NCI-H748 (cell line): ENCODE results near the gene ACBD7.

Source experiments
- DNase-seq: peaks from one replicate; lab custom pipeline; 2025; ENCODE audit not compliant: unreplicated experiment; lab: John Stamatoyannopoulos, UW

ACBD7 gene

DNA sequence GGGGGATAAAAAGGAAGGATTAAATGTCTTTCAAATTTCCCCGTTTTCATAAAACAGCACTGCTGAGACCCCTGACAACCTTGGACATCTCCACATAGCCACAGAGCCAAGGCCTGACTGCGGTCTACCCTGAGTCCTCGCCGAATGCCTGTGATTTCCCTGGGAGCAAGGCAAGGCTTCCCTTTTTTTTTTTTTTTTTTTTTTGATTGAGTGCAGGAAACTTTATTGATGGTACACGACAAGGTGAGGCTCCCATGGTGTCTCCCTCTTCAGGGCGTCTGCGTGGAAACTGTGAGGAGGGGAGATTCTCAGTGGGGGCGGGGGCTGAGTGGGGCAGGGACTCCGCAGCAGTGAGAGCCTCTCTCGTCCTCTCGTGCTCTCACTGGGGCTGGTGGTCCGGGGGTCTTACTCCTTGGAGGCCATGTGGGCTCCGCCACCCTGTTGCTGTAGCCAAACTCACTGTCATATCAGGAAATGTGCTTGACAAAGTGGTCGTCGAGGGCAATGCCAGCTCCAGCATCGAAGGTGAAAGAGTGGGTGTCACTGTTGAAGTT lies 4.4 kb upstream of the ACBD7 start:
- no peak for DNase-seq

DNA sequence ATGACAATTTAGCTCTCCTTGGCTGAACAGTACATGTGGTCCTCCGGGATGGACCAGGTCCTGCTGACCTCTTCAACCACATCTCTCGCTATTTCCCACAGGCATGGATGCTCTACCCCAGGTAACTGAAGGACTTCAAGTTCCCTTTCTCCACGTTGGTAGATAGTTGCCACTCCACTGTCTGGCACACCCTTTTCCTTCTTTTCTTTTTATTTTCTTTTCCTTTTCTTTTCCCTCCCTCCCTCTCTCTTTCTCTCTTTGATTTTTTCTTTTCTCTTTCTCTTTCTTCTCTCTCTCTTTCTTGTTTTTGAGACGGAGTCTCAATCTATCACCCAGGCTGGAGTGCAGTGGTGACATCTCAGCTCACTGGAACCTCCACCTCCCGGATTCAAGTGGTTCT lies 2.8 kb upstream of the ACBD7 start:
- DNase-seq = no peak

DNA sequence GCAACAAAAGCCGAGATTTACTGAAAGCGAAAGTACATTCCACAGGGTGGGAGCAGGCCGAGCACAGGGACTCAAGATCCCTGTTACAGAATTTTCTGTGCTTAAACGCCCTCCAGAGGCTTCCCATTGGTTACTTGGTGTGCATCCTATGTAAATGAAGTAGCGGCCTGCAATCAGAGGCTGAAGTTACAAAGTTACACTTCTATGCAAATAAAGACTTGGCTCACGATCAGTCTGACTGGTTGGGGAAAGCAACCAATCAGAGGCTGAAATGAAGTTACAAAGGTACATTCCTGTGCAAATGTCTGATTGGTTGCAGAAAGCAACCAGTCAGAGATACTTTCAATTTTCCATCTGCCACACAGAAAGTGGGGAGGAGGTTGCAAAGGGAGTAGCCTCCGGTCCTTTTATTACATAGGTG lies 4.1 kb downstream of the ACBD7 start:
- peak; percentile 68 for DNase-seq

GRCh38 chr10:15083674-15084501 lies 4.7 kb downstream of the ACBD7 start:
- peak; percentile 3 for DNase-seq

DNA sequence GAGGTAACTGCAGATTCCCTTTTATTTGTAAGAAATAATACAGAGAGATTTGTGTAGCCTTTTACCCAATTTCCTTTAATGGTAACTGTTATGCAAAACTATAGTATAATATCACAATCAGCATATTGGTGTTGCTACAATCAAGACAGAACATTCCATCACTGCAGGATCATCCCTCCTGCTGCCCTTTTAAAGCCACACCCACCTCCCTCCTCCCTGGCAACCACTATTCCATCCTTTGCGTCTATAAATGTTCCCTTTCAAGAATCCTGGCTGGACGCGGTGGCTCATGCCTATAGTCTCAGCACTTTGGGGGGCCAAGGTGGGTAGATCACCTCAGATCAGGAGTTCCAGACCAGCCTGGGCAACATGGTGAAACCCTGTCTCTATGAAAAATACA lies 13.2 kb downstream of the ACBD7 start:
- no peak for DNase-seq

- DNase-seq = no peak
These were observed 16.2 kb downstream of the ACBD7 start for GRCh38 chr10:15072358-15072757.

DNA sequence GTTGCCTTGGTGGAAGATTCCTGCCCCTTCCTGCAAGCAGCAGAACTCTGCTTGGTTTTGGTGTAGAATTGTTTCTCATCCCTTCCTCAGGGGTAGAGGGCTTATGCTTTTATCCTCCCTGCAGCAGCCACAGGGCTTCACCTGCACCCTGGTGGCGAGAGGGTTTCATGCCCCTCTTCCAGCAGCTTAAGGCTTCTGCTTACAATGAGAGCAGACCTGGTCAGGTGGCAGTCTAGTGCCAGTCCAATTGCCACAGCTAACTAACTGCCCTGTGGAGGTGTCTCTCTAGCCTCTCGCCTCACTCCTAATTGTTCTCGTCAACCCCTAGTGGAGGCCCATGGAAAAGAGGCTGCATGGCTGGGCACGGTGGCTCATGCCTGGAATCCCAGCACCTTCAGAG lies 19.3 kb downstream of the ACBD7 start:
- DNase-seq = no peak

DNA sequence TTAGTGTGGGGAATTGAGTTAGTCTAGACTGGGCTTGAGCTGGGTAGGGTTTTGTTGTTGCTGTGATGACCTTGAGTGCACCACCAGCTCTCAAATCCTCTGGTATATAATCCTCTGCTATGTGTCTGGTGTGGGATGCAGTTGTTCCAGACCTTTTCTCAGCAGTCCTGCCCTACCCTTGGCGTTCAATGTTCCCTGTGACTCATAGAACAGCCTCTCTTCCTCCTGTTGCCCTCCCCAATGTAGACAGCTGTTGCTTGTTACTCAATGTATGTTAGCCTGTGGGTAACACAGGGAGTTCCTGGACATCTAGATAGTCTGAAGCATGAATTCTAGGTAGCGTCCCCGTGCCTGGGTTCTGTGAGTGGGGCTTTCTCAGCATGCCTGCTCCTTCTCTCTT lies 19.8 kb downstream of the ACBD7 start:
- no peak for DNase-seq

DNA sequence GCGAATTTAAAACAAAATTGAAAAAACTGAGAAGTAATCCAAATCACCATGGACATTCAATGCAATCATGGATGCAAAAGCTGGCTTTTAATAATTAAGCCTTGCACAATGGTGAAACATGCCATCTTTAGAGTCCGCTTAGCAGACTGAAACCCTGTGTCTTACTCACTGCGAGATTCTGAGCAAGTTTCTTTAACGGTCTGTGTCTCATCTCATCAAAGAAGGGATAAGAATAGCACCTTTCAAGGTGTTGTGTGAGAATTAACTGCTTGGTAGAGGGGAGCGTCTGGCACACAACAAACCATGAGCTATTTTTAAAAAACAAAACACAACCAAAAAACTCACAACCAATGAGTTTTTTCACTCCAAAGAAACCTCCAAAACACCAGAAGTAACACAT lies 21.4 kb downstream of the ACBD7 start:
- no peak for DNase-seq

DNA sequence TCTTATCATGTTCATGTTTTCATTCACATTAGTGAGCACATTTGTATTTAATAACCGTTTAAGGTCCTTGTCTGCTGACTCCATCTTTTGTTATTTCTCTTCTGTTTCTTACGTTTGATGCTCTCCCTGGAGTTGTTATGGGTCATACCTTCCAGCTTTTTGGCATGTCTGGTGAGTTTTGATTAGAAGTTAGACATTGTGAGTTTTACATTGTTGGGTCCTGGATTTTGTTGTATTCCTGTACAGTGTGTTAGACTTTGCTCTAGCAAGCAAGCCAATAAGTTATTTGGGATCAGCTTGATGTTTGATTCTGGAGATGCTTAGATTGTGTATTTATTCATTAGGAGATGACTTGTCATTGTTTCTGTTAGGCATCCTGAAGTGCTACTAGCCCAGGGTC lies 27.9 kb downstream of the ACBD7 start:
- DNase-seq = no peak

- DNase-seq = no peak
These were observed 28.7 kb downstream of the ACBD7 start for GRCh38 chr10:15059914-15060313.

- DNase-seq = no peak
These were observed 29.9 kb downstream of the ACBD7 start for GRCh38 chr10:15058689-15059088.

DNA sequence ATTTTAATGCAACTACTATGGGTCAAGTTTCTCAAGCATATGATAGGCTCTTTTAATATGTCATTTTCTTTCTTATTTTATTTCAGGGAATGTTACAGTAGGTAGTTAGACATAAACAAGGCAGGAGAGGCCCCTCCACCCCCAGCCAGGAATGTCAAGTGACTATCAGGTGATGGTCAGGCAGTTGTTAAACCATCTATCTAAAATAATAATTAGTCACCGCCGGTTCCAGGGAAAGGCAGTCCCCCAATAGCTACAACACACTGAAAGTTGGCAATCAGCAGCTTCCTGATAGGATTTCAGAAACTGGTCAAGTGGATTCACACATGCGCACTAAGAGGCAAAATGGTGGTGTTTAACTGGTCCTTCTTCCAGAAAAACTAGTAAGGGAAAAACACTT lies 35.5 kb downstream of the ACBD7 start:
- no peak for DNase-seq

DNA sequence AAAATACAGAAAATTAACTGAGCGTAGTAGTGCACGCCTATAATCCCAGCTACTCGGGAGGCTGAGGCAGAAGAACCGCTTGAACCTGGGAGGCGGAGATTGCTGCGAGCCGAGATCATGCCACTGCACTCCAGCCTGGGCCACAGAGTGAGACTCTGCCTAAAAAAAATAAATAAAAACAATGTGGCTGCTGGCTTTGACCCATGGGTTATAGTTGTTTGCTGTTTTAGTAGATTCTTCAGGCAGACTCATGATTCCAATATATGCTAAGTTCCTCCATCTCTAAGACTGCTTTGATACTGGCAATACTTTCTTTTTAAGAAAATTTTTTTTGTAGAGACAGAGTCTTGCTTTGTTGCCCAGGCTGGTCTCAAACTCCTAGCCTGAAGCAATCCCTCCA lies 36.5 kb downstream of the ACBD7 start:
- no peak for DNase-seq

DNA sequence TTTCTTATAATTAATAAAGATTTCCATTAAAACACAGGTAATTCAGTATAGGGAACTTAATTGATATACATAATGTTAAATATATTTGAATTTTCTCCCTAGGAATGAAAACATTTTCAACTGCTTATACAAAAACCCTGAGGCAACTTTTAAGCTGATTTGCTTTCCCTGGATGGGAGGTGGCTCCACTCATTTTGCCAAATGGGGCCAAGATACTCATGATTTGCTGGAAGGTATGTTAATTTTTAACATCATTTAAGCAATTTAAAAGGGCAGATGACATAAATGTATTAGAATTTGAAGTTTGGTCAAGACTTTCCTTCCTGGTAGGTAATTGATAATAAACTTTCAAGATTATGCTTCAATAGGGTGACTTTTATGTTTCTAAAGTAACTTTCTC lies 39.0 kb downstream of the ACBD7 start:
- DNase-seq = no peak

DNA sequence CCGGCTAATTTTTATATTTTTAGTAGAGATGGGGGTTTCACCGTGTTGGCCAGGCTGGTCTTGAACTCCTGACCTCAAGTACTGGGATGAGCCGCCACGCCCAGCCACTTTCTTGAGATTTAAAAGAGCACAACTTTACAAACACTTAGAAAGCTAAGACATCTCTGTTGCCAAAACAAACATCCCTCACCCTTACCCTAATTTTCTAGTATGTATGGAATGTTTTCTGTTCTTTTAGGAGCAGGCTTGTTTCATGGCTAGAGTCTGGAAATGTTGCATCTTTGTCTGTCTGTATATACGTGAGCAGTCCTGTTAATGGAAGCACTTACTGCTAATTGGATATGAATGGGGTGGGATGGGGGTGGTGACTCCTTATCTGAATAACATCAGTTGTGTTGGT lies 42.0 kb downstream of the ACBD7 start:
- no peak for DNase-seq

GRCh38 chr10:15045380-15045779 lies 43.2 kb downstream of the ACBD7 start:
- DNase-seq = no peak

GRCh38 chr10:15043674-15044073 lies 44.9 kb downstream of the ACBD7 start, which contains the start of gene OLAH:
TSS of gene OLAH (plus strand) at chr10:15043943. CDS start at chr10:15047289, 3,346 bp downstream.
- no peak for DNase-seq

- DNase-seq = no peak
These were observed 50.2 kb downstream of the ACBD7 start for GRCh38 chr10:15038416-15038815.

DNA sequence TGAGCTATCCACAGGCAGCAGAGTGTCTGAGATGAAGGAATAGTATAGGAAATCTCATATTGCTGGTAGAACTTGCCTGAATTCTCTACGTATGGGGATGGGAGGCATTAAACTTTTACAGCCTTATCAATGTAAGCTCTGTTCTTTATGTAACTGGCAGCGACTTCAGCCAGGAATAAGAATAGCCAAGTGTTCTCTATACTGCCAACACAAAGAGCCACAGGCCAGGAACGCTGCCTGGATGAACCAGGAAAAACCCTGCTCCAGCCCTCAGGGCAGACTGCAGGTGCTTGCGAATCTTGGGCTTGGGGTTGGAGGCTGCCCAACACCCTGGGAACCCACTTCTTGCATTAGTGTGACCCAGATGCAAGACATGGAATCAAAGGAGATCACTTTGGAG lies 50.9 kb downstream of the ACBD7 start:
- DNase-seq = no peak

GRCh38 chr10:15035385-15036301 lies 52.9 kb downstream of the ACBD7 start:
- DNase-seq = no peak

GRCh38 chr10:15027741-15028140 lies 60.8 kb downstream of the ACBD7 start:
- DNase-seq = no peak
